Mucosa of descending colon (tissue), 3 donors: ENCODE results near the gene PRRT1B. TPM values are rescaled to one million over a fixed set of nuclear protein-coding genes. Genes with fewer than 3 reads are reported as not detected.

Experiments
- ATAC-seq: fragments of 200-7000 bp; cut with Tn5 transposase; one replicate; pipeline ENCODE4 v1.9.1; 2020; ENCODE audit warnings: mild to moderate bottlenecking, moderate library complexity
- DNase-seq, 3 donors: peaks; one replicate each; pipeline ENCODE4 v3.0.0-alpha.2; 2020
- H3K36me3 ChIP-seq: fragments of 200-600 bp; one replicate; pipeline ENCODE4 v1.8.0; 2021; ENCODE audit warnings: low read depth, mild to moderate bottlenecking
- H3K4me1 ChIP-seq: fragments of 200-600 bp; one replicate; pipeline ENCODE4 v1.8.0; 2021; ENCODE audit warnings: low read depth, mild to moderate bottlenecking
- H3K4me3 ChIP-seq: fragments of 200-600 bp; one replicate; pipeline ENCODE4 v1.8.0; 2021; ENCODE audit warnings: mild to moderate bottlenecking
- H3K9me3 ChIP-seq: fragments of 200-600 bp; one replicate; pipeline ENCODE4 v1.8.0; 2021; ENCODE audit warnings: mild to moderate bottlenecking
- intact Hi-C, 2 donors: fragments of 100-400 bp; cut with DNase I in 1 of 2; cut with micrococcal nuclease in 1 of 2; formaldehyde crosslinking; loops; one replicate each; pipeline versions ENCODE4 v1.11.0 to v1.11.1; 2022; cut with DNase I, micrococcal nuclease
- total RNA-seq, 3 donors: library from RNA; stranded (reverse); fragmentation: NEBNext Ultra II Directional in 2 of 3; extraction: Animal tissue kit (Norgen Biotek cat#: 25700) in 2 of 3; gene quantifications; one replicate each; pipeline versions ENCODE4 v1.2.1 to v1.2.4, GENCODE V29; 2021 to 2023
- TF ChIP-seq, protein P1 (sequence below): fragments of 200-600 bp; IDR thresholded peaks from one replicate; pipeline ENCODE4 v1.8.0; 2022; ENCODE audit warnings: antibody characterized with exemption, mild to moderate bottlenecking
- donor health status: DM: no; HTN: no; CAD: no; lungs with moderate emphysema.
- donor health status: DM: no; HTN: no; CAD: no.
- donor health status: DM: no; HTN: yes; CAD: no.

The PRRT1B gene
- total RNA-seq, 3 donors from 2014 or later = 1.9 to 9.4 (median 2.9) TPM

DNA sequence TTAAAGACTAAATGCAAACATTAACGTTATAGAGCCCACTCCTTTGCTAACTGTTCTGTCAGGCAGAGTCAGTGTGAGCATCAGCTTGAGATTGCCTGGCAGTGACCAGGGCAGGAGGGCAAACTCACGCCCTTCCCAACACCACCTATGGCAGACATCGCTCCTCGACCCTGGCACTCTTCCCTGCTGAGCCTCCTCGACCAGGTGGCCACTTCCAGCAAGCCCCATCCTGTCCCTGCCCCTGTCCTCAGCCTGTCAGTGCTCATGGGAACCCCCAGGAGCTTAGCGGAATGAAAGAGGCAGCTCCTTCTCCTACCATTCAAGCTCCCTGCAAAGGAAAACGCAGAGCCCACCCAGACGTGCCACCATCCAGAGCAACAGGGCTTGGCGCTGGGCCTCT, 42.0 kb downstream of the PRRT1B start:
- no peaks in the 10 kb centered on the region for H3K9me3 ChIP-seq
- TF ChIP-seq, protein P1, sequence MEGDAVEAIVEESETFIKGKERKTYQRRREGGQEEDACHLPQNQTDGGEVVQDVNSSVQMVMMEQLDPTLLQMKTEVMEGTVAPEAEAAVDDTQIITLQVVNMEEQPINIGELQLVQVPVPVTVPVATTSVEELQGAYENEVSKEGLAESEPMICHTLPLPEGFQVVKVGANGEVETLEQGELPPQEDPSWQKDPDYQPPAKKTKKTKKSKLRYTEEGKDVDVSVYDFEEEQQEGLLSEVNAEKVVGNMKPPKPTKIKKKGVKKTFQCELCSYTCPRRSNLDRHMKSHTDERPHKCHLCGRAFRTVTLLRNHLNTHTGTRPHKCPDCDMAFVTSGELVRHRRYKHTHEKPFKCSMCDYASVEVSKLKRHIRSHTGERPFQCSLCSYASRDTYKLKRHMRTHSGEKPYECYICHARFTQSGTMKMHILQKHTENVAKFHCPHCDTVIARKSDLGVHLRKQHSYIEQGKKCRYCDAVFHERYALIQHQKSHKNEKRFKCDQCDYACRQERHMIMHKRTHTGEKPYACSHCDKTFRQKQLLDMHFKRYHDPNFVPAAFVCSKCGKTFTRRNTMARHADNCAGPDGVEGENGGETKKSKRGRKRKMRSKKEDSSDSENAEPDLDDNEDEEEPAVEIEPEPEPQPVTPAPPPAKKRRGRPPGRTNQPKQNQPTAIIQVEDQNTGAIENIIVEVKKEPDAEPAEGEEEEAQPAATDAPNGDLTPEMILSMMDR = no peak
- peaks cover 10% of the 10 kb centered on the region for H3K36me3 ChIP-seq
- no peak overlapping the region for H3K4me3 ChIP-seq
- intact Hi-C loops = no loop called here
- no peaks in the 10 kb centered on the region for H3K4me1 ChIP-seq
- ATAC-seq (no peak), DNase-seq (no peak)

GRCh38 chr9:131587906-131588305, 42.6 kb downstream of the PRRT1B start:
- intact Hi-C loops = no loop called here
- Histone ChIP-seq H3K4me1 (no peaks in the 10 kb centered on the region), H3K4me3 (no peak overlapping the region), H3K36me3 (peaks cover 7% of the 10 kb centered on the region), H3K9me3 (no peaks in the 10 kb centered on the region)
- TF ChIP-seq, protein P1 = no peak
- DNase-seq (no peak), ATAC-seq (no peak)

DNA sequence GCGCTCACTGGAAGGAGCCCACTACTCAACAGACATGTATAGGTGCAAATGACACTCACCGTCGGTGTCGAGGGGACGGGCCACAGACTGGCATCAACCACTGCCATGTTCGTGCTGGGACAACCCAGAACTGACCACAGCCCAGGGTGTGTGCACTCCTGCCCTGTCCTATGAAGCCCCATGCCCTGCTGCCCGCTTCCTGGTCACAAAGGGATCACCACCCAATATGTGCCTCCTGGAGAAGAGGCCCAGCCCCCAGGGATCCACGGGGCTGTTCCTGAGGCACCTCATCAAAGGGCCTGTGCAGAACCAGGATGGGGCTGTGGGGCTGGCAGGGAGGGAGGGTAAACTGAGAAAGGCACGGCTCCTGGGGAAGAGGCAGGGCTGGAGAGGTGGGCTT, 43.1 kb downstream of the PRRT1B start:
- DNase-seq (no peak), ATAC-seq (no peak)
- Histone ChIP-seq H3K4me1 (no peaks in the 10 kb centered on the region), H3K9me3 (no peaks in the 10 kb centered on the region), H3K4me3 (no peak overlapping the region), H3K36me3 (peaks cover 7% of the 10 kb centered on the region)
- intact Hi-C loops = no loop called here
- TF ChIP-seq, protein P1 = no peak

- no peaks in the 10 kb centered on the region for H3K4me1 ChIP-seq
- no peaks in the 10 kb centered on the region for H3K9me3 ChIP-seq
- no peak for ATAC-seq
- H3K36me3 ChIP-seq = peaks cover 7% of the 10 kb centered on the region
- intact Hi-C loops = no loop called here
- H3K4me3 ChIP-seq = no peak overlapping the region
- TF ChIP-seq, protein P1 = no peak
- no peak for DNase-seq
Observed at GRCh38 chr9:131589124-131589711, 43.9 kb downstream of the PRRT1B start.

DNA sequence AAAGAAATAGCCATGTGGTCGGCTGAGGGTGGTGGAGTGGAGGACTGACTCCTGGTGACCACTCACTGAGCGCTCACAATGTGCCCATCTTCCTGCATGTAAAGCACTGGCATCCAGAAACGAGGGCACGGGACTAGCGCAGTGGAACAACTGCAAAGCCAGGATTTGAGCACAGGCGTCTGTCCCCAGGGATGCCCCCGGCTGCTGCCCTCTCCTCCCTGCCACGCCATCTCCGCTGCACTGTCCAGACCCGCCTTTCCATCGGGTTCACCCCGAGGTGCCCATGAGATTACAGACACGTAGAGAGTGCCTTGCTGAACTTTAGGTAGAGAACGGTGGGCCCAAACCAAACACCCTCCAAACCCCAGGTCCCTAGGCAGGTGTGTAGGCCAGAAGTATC, 44.7 kb downstream of the PRRT1B start:
- intact Hi-C loops = loop anchor here (5.0 kb wide), 1 partner anchor 152 kb away; the partner anchor contains the start of gene RAPGEF1 (in 2 of the 2)

More for the DNA sequence above, 44.7 kb downstream of the PRRT1B start:
- no peaks in the 10 kb centered on the region for H3K9me3 ChIP-seq
- no peak overlapping the region for H3K4me3 ChIP-seq
- ATAC-seq (no peak), DNase-seq (no peak)
- TF ChIP-seq, protein P1 = no peak
- H3K36me3 ChIP-seq = peaks cover 11% of the 10 kb centered on the region
- H3K4me1 ChIP-seq = no peaks in the 10 kb centered on the region
